HepG2 (cell line): ENCODE data around the gene SCARF1. TPM values are rescaled to one million over a fixed set of nuclear protein-coding genes. Genes with fewer than 3 reads are reported as not detected.
A peak's percentile ranks its signal among the peaks of the same experiment; 100 is the strongest.

Source experiments
- ATF7-NPFF ChIP-seq: sonication (generic); formaldehyde crosslinking; IDR thresholded peaks from 2 replicates; pipeline ENCODE4 v1.8.1; 2023; ENCODE audit warnings: mild to moderate bottlenecking, low read depth, missing genetic modification reagents, moderate library complexity
- IRF2 ChIP-seq: IDR thresholded peaks from 2 replicates; pipeline ENCODE4 v1.6.1; 2018; ENCODE audit warnings: missing genetic modification reagents, missing compliant biosample characterization
- KAT2B ChIP-seq: fragments of 150-350 bp; IDR thresholded peaks from 2 replicates; pipeline ENCODE4 v1.6.1; 2014; ENCODE audit warnings: low read depth, low read length, borderline replicate concordance
- MAX ChIP-seq: IDR thresholded peaks from 2 replicates; pipeline ENCODE4 v1.6.1; 2012; ENCODE audit warnings: inconsistent platforms
- NR2F6 ChIP-seq, 2 experiments: IDR thresholded peaks; 2 replicates each; pipeline ENCODE4 v1.6.1; 2016; ENCODE audit warnings: antibody characterized with exemption in 1 of 2, mild to moderate bottlenecking in 1 of 2
- RBFOX2 ChIP-seq: fragments of 200-400 bp; formaldehyde crosslinking; IDR thresholded peaks from 2 replicates; pipeline ENCODE4 v1.6.1; 2017; ENCODE audit warnings: low read depth, mild to moderate bottlenecking, low read length
- RXRB ChIP-seq: IDR thresholded peaks from 2 replicates; pipeline ENCODE4 v1.6.1; 2016; ENCODE audit warnings: borderline replicate concordance, missing genetic modification reagents, missing compliant biosample characterization
- SRSF9 ChIP-seq: fragments of 200-400 bp; formaldehyde crosslinking; IDR thresholded peaks from 2 replicates; pipeline ENCODE4 v1.6.1; 2018; ENCODE audit warnings: borderline replicate concordance, mild to moderate bottlenecking, low read depth, low read length; ENCODE audit not compliant: insufficient read depth, poor library complexity, severe bottlenecking
- TEAD3 ChIP-seq: optimal IDR thresholded peaks from 2 replicates; pipeline ENCODE3; 2016; ENCODE audit warnings: borderline replicate concordance
- XBP1 ChIP-seq: sonication (generic); formaldehyde crosslinking; IDR thresholded peaks from 2 replicates; pipeline ENCODE4 v1.5.0; 2020; ENCODE audit warnings: missing genetic modification reagents
- ZMYM3 ChIP-seq: sonication (generic); formaldehyde crosslinking; IDR thresholded peaks from 2 replicates; pipeline ENCODE4 v1.5.1; 2020; ENCODE audit warnings: mild to moderate bottlenecking, missing genetic modification reagents
- ZNF20 ChIP-seq: sonication (generic); formaldehyde crosslinking; IDR thresholded peaks from 2 replicates; pipeline ENCODE4 v1.4.0; 2020; ENCODE audit warnings: mild to moderate bottlenecking, moderate library complexity, missing genetic modification reagents
- ZNF354B ChIP-seq: sonication (generic); formaldehyde crosslinking; IDR thresholded peaks from 2 replicates; pipeline ENCODE4 v1.8.0; 2022; ENCODE audit warnings: mild to moderate bottlenecking, missing genetic modification reagents
- ZNF556 ChIP-seq: sonication (generic); formaldehyde crosslinking; IDR thresholded peaks from 2 replicates; pipeline ENCODE4 v1.4.0; 2020; ENCODE audit warnings: mild to moderate bottlenecking, missing genetic modification reagents, borderline replicate concordance
- ZNF691 ChIP-seq: sonication (generic); formaldehyde crosslinking; IDR thresholded peaks from 2 replicates; pipeline ENCODE4 v1.4.0; 2020; ENCODE audit warnings: missing genetic modification reagents, low read depth, mild to moderate bottlenecking, borderline replicate concordance
- polyA plus RNA-seq, 8 experiments: library from polyadenylated mRNA; depleted of rRNA in 3 of 8; stranded (reverse) in 7 of 8; unstranded in 1 of 8; fragments of >200 nt; fragmentation: Illumina TruSeq in 4 of 8; extraction: Trizol in 4 of 8; gene quantifications; 2 replicates each; pipeline versions ENCODE4 v1.2.1 to v1.2.3, GENCODE V29; 2011 to 2016; ENCODE audit warnings: low read depth in 4 of 8, missing spikeins in 1 of 8, mixed read lengths in 1 of 8; ENCODE audit not compliant: insufficient read depth in 1 of 8
- total RNA-seq, 5 experiments: library from RNA; depleted of rRNA; stranded (reverse); fragments of >200 nt; fragmentation: Illumina TruSeq; extraction: Trizol; gene quantifications; 2 replicates each; pipeline ENCODE4 v1.2.3, GENCODE V29; 2016; ENCODE audit warnings: low read depth in 1 of 5
- TF ChIP-seq, protein P1 (sequence below), 2 experiments: fragments of 450-650 bp in 1 of 2; sonication (generic) in 1 of 2; formaldehyde crosslinking; IDR thresholded peaks; 2 replicates each; pipeline versions ENCODE4 v1.5.0 to v1.8.0; 2020 to 2022; ENCODE audit warnings: mild to moderate bottlenecking in 1 of 2, missing genetic modification reagents in 1 of 2
- TF ChIP-seq, protein P2 (sequence below): sonication (generic); formaldehyde crosslinking; IDR thresholded peaks from 2 replicates; pipeline ENCODE4 v1.5.0; 2020; ENCODE audit warnings: missing genetic modification reagents
- TF ChIP-seq, protein P3 (sequence below): sonication (generic); formaldehyde crosslinking; IDR thresholded peaks from 2 replicates; pipeline ENCODE4 v1.5.1; 2020; ENCODE audit warnings: missing genetic modification reagents, mild to moderate bottlenecking, borderline replicate concordance
- TF ChIP-seq, protein P4 (sequence below): sonication (generic); formaldehyde crosslinking; IDR thresholded peaks from 2 replicates; pipeline ENCODE4 v1.4.0; 2020; ENCODE audit warnings: mild to moderate bottlenecking, missing genetic modification reagents
- TF ChIP-seq, protein P5 (sequence below): sonication (generic); formaldehyde crosslinking; IDR thresholded peaks from 2 replicates; pipeline ENCODE4 v1.4.0; 2020; ENCODE audit warnings: missing genetic modification reagents

The SCARF1 gene
- total and polyA plus RNA-seq, 2 of the 13 experiments (the other 11 are each of a cell fraction or from before 2014, with no cell fraction given) = 0.24 to 0.71 TPM

DNA sequence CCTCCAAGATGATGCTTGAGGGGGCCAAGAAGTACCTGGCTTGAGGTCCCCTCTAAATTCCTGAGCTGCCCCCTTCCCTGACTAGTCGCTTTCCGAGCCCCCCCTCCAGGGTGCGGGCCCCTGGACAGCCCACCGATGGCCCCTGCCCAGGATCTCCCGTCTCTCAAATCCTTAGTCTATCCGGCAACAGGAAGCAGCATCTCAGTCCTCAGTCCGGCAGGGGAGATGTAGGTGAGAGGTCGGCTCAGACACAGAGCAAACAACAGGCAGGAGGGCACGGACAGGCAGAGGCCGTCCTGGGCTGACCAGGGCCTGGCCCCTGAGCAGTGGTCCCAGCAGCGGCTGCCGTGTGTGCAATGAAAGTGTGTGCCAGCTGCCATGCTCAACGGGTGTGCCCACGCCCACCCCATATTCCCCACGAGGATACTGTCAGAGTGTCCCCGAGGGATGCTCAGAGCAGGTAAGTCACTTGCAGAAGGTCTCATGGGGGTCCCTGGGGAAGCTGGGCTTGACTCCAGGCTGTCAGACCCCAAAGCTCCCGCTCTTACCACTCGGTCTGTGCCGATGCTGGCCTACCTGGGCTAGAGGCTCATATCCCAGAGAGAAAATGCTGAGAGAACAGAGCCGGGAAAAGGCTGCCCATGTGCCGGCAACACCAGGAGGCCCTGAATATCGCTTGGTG lies 24.1 kb downstream of the SCARF1 start (continued):
- TF ChIP-seq, protein P1, sequence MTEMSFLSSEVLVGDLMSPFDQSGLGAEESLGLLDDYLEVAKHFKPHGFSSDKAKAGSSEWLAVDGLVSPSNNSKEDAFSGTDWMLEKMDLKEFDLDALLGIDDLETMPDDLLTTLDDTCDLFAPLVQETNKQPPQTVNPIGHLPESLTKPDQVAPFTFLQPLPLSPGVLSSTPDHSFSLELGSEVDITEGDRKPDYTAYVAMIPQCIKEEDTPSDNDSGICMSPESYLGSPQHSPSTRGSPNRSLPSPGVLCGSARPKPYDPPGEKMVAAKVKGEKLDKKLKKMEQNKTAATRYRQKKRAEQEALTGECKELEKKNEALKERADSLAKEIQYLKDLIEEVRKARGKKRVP (CRISPR knock-in tag; IDR thresholded peaks at IDR 0.05) = no peak
- TF ChIP-seq, protein P2, sequence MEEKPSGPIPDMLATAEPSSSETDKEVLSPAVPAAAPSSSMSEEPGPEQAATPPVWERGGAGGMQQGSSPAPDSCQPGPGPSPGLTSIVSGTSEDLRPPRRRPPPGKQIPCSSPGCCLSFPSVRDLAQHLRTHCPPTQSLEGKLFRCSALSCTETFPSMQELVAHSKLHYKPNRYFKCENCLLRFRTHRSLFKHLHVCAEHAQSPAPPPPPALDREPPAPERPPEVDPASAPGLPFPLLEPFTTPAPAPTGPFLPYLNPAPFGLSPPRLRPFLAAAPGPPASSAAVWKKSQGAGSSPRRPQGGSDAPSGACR = no peak
- no peak for TF ChIP-seq NR2F6 (IDR thresholded peaks at IDR 0.05)
- peak; percentile 58; the same call in 1 of the 2 replicates for TF ChIP-seq NR2F6 (CRISPR knock-in tag; IDR thresholded peaks at IDR 0.05)
- TF ChIP-seq MAX = peak; percentile 41; the same call in 1 of the 2 replicates
- no peak for TF ChIP-seq IRF2 (CRISPR knock-in tag)
- TF ChIP-seq RXRB (CRISPR knock-in tag) = peak; percentile 99
- TF ChIP-seq, protein P3, sequence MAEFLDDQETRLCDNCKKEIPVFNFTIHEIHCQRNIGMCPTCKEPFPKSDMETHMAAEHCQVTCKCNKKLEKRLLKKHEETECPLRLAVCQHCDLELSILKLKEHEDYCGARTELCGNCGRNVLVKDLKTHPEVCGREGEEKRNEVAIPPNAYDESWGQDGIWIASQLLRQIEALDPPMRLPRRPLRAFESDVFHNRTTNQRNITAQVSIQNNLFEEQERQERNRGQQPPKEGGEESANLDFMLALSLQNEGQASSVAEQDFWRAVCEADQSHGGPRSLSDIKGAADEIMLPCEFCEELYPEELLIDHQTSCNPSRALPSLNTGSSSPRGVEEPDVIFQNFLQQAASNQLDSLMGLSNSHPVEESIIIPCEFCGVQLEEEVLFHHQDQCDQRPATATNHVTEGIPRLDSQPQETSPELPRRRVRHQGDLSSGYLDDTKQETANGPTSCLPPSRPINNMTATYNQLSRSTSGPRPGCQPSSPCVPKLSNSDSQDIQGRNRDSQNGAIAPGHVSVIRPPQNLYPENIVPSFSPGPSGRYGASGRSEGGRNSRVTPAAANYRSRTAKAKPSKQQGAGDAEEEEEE (CRISPR knock-in tag) = no peak
- TF ChIP-seq RBFOX2 = no peak
- TF ChIP-seq, protein P4, sequence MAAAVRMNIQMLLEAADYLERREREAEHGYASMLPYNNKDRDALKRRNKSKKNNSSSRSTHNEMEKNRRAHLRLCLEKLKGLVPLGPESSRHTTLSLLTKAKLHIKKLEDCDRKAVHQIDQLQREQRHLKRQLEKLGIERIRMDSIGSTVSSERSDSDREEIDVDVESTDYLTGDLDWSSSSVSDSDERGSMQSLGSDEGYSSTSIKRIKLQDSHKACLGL (CRISPR knock-in tag) = no peak
- no peak for TF ChIP-seq ZNF691 (CRISPR knock-in tag)
- no peak for TF ChIP-seq ZNF20
- no peak for TF ChIP-seq KAT2B
- no peak for TF ChIP-seq SRSF9
- TF ChIP-seq ZMYM3 (CRISPR knock-in tag) = no peak
- TF ChIP-seq ZNF354B (CRISPR knock-in tag) = no peak
- TF ChIP-seq TEAD3 = peak; percentile 4
- TF ChIP-seq ATF7-NPFF (CRISPR knock-in tag) = no peak
- TF ChIP-seq XBP1 (CRISPR knock-in tag) = no peak
- TF ChIP-seq ZNF556 (CRISPR knock-in tag) = no peak
- TF ChIP-seq, protein P5, sequence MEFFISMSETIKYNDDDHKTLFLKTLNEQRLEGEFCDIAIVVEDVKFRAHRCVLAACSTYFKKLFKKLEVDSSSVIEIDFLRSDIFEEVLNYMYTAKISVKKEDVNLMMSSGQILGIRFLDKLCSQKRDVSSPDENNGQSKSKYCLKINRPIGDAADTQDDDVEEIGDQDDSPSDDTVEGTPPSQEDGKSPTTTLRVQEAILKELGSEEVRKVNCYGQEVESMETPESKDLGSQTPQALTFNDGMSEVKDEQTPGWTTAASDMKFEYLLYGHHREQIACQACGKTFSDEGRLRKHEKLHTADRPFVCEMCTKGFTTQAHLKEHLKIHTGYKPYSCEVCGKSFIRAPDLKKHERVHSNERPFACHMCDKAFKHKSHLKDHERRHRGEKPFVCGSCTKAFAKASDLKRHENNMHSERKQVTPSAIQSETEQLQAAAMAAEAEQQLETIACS (CRISPR knock-in tag) = no peak
